Umbilical cord (tissue), 2 donors: ENCODE results near the gene KIF12. TPM values are rescaled to one million over a fixed set of nuclear protein-coding genes. Genes with fewer than 3 reads are reported as not detected.

Experiments
- DNase-seq: peaks from one replicate; pipeline ENCODE4 v3.0.0-alpha.2; 2015; ENCODE audit warnings: low spot score
- total RNA-seq: library from RNA; depleted of rRNA; stranded (reverse); fragments of >200 nt; gene quantifications from one replicate; pipeline ENCODE4 v1.2.3, GENCODE V29; 2014; ENCODE audit warnings: low replicate concordance; ENCODE audit not compliant: insufficient read depth

Gene KIF12
- total RNA-seq, 1 donor from 2014 or later: not detected

- no peak for DNase-seq
These were observed 8.4 kb upstream of the KIF12 start for GRCh38 chr9:114107286-114108001.

GRCh38 chr9:114105236-114105635 lies 6.1 kb upstream of the KIF12 start:
- DNase-seq: no peak

DNA sequence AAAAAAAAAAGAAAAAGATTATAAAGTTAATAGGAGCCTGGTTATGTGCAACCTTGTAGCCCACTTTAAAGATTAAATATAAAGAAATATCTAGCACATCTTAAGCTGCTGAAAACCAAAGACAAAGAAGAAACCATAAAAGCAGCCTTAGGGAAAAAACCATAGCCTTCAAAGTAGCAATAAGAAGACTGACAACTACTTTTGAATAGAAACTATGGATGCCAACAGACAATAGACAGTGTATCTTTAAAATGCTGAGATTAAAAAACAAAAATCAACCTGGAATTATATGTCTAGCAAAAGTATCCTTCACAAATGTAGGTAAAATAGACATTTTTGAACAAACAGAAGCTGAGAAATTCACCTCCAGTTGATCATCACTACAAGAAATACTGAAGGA lies 3.4 kb upstream of the KIF12 start:
- no peak for DNase-seq

GRCh38 chr9:114100536-114100935 lies 1.4 kb upstream of the KIF12 start:
- DNase-seq: no peak

- DNase-seq: no peak
These were observed 678 bp upstream of the KIF12 start for GRCh38 chr9:114099669-114100270.

- no peak for DNase-seq
These were observed 814 bp downstream of the KIF12 start for GRCh38 chr9:114098021-114098935.

DNA sequence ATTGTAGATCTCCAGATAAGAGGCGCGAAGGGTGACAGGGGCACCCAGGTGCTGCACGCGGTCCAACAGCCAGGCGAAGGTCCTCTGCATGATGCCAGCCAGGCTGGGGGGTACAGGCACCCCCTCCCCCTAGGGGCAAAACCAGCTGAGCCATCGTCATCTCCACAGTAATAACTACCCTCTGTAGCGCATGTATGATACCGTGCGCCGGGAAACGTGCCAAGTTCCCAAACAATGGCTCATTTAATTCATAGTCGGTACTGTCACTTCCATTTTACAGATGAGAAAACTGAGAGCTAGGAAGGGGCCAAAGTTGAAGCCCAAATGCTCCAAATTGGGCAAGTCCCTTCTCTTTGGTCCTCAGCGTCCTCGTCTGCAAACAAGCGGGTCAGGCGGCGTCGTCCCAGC lies 1.5 kb downstream of the KIF12 start:
- no peak for DNase-seq

GRCh38 chr9:114096866-114097612 lies 2.1 kb downstream of the KIF12 start:
- no peak for DNase-seq

GRCh38 chr9:114096041-114096511 lies 3.0 kb downstream of the KIF12 start:
- DNase-seq: no peak

GRCh38 chr9:114094971-114095370 lies 4.1 kb downstream of the KIF12 start:
- no peak for DNase-seq

DNA sequence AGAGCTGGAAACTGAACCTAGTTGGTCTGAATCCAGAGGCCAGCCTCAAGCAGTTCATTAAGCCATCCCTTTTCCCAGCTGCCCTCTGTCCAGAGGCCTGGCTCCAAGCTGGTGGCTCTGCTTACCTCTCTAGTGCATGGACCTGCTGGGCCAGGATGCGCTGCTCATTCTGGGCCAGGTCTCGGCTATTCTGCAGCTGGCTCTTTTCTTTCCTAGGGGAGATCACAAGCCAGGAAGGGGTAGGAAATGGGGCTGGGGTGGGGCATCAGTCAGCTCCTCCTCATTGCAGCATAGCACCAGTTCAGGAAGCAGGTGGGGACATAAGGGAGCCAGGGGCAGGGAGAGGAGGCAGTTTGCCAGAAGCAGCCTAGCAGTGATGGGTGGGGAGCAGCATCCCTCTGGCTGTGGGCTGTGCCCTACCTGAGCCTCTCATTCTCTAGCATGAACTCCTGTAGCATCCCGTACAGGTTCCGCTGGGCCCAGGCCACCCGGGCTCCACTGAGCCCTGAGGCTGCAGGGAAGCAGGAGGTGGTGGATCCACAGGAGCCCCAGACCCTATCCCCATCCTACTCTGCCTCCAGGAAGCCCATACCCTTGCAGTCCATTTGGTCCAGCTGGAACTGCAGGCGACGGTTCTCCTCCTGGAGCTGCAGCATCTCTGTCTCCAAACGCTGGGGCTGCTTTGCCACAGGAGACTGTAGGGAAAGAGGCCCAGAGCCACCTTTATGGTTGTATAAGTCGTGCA lies 5.2 kb downstream of the KIF12 start:
- no peak for DNase-seq

GRCh38 chr9:114093031-114093471 lies 6.0 kb downstream of the KIF12 start:
- no peak for DNase-seq

DNA sequence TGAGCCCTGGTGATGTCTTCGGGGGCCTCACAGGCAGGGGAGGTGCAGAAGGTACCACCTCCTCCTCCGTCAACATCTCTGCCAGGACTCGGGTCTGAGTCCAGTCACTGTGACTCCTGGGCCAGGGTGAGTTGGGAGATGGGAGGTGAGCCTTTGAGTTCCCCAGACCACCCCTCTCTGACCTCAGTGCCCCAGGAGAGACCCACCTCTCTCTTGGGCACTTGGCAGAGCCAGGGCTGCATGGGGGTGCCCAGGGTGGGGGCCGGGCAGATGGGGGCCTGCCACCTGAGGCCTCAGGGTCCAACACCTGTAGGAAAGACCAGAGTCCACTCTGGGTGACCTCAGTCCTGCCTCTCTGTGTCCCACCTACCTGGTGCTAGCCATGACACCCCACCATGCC lies 6.8 kb downstream of the KIF12 start:
- no peak for DNase-seq

DNA sequence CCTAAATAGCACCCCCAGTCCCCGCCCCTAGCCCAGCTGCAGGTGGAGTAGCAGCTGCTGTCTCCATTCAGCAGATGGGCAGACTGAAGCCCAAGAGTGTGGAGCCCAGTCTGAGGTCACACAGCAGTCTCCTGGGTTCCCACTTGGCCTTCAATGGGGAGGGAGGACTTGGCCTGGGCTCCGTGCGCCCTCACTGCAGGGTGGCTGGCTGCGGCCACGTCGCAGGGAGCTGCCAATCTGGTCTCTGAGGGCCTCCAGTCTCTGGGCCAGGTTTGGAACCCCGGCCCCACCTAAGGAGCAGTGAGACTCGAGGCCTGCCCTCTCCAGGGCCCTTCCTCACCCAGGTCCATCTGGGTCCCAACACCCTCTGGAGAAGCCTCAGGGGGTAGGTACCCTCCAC lies 7.4 kb downstream of the KIF12 start:
- DNase-seq: no peak

DNA sequence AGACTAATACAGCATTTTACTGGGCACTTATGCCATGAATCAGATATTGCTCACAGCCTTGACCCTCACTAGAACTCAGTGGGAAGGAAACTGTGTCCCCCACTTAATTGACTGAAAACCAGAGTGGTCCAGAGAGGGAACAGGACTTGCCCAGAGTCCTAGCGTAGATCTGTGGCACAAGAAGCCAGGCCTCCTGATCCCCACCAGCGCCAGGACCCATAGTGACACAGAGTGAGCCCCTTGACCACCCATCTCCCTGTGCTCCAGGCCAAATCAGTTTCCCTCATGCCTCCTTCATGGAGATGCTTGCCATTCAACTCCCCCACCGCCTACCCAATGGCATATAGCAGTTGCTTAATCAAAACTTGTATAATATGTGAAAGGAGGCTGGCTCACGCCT lies 8.3 kb downstream of the KIF12 start:
- DNase-seq: no peak

- DNase-seq: no peak
These were observed 9.8 kb downstream of the KIF12 start for GRCh38 chr9:114089206-114089840.

- DNase-seq: no peak
These were observed 10.4 kb downstream of the KIF12 start for GRCh38 chr9:114088571-114089170.

- DNase-seq: no peak
These were observed 11.4 kb downstream of the KIF12 start for GRCh38 chr9:114087721-114088120.

DNA sequence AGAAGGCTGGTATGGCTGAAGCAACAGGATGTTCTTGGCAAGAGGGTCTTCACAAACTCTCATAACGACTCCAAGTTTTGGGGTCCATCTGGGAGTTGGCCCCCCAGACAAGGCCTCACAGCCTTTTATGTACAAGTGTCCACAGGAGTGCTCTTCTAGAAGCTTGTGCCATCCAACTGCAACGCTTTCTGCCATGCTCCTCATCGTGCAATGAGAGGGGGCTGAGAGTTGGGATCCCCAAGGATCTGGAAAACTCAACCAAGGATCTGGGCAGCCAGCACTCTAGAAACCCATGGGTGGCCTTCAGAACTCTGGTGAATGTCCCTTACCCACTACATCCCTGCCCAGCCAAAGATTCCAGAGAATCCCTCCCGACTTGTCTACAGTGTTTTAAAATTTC lies 12.5 kb downstream of the KIF12 start:
- no peak for DNase-seq

DNA sequence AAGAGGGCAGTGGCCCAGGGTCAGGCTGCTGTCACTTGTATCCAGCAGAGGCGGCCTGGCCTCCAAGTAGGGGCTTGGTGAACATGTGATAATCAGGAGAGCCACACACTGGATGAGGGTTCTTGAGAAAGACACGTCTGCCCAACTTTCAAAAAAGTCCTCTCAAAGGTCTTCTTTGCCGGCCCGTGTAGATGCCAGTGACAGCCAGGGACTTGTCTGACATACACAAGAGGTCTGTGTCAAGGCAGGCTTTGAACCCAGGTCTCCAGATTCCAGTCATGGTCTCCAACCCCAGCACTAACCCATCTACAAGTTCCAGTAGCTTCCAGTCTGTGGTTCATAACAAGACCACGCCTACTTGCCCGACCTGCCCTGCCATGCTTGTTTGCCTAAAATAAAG lies 13.1 kb downstream of the KIF12 start:
- DNase-seq: no peak
